ENCODE results near the gene MGLL.

- TF ChIP-seq SIN3B (IDR thresholded peaks at IDR 0.05; ENCODE audit: low read depth) (no peak), TAF1 (IDR thresholded peaks at IDR 0.05; ENCODE audit: control insufficient read depth, extremely low read depth, insufficient read depth, low read length, severe bottlenecking) (no peak), NFE2 (IDR thresholded peaks at IDR 0.05; ENCODE audit: low read depth) (no peak), POLR2AphosphoS5 (IDR thresholded peaks at IDR 0.05; ENCODE audit: control insufficient read depth, insufficient read depth, low read depth, low read length) (no peak), POU5F1 (IDR thresholded peaks at IDR 0.05; ENCODE audit: borderline replicate concordance, low read depth, low read length, partially characterized antibody) (no peak), USF1 (CRISPR knock-in tag; IDR thresholded peaks at IDR 0.05) (no peak)
- TF ChIP-seq, protein P1, sequence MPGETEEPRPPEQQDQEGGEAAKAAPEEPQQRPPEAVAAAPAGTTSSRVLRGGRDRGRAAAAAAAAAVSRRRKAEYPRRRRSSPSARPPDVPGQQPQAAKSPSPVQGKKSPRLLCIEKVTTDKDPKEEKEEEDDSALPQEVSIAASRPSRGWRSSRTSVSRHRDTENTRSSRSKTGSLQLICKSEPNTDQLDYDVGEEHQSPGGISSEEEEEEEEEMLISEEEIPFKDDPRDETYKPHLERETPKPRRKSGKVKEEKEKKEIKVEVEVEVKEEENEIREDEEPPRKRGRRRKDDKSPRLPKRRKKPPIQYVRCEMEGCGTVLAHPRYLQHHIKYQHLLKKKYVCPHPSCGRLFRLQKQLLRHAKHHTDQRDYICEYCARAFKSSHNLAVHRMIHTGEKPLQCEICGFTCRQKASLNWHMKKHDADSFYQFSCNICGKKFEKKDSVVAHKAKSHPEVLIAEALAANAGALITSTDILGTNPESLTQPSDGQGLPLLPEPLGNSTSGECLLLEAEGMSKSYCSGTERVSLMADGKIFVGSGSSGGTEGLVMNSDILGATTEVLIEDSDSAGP (CRISPR knock-in tag; IDR thresholded peaks at IDR 0.05), result no peak
Measured at GRCh38 chr3:127656906-127657305, 165.4 kb downstream of the MGLL start.
